ENCODE measurements around the gene TAF4. TPM values are rescaled to one million over a fixed set of nuclear protein-coding genes. Genes with fewer than 3 reads are reported as not detected.

The TAF4 gene
- total and polyA plus RNA-seq, 2 donors (not counting 3 experiments of a cell fraction or from before 2014, with no cell fraction given): 6.1 to 19.5 TPM

GRCh38 chr20:61965606-61966491 is 99.8 kb downstream of the TAF4 start:
- Histone ChIP-seq H3K4me1 (ENCODE audit: control insufficient read depth, extremely low read depth, insufficient read depth, low read length) (no peaks in the 10 kb centered on the region), H3K4me3 (replicated peaks in 1 of 3; ENCODE audit: insufficient read depth in 1 of 3, low read depth in 1 of 3, low read length in 3 of 3) (no peak overlapping the region), H3K4me2 (ENCODE audit: insufficient read depth, low read length) (no peak overlapping the region), H3K27me3 (ENCODE audit: control insufficient read depth in 2 of 2, insufficient read depth in 2 of 2, low read length in 2 of 2) (peaks cover 3 to 8% of the 10 kb centered on the region in 2 experiments), H4K20me1 (replicated peaks; ENCODE audit: control insufficient read depth, extremely low read depth, insufficient read depth, low read length) (no peaks in the 10 kb centered on the region), H3K9ac (replicated peaks; ENCODE audit: extremely low read depth, insufficient read depth, low read length) (no peak overlapping the region), H3K27ac (ENCODE audit: insufficient read depth, low read depth, low read length) (no peak overlapping the region), H2AFZ (ENCODE audit: low read depth, low read length) (no peak overlapping the region), H3K9me1 (replicated peaks; ENCODE audit: control insufficient read depth, extremely low read depth, insufficient read depth, low read length) (no peaks in the 10 kb centered on the region), H3K79me2 (ENCODE audit: control insufficient read depth, insufficient read depth, low read length) (no peaks in the 10 kb centered on the region), H3K9me3 (replicated peaks; ENCODE audit: control insufficient read depth, insufficient read depth, low read length) (no peaks in the 10 kb centered on the region), H3K36me3 (ENCODE audit: control insufficient read depth in 2 of 2, extremely low read depth in 1 of 2, insufficient read depth in 2 of 2, low read length in 2 of 2) (no peaks in the 10 kb centered on the region)
- dilution Hi-C loops (cut with MboI; ENCODE audit: extremely low pct_ligation_motif_present, low sequenced_read_pairs): no loop called here
- DNase-seq (ENCODE audit: low read depth, low spot score) (no peak), FAIRE-seq (no peak)
- ChIA-PET CTCF (no interaction called here), POLR2A (no interaction called here)
- TF ChIP-seq CTCF (IDR thresholded peaks at IDR 0.05; ENCODE audit: extremely low read depth in 1 of 2, insufficient read depth in 1 of 2, low read depth in 1 of 2, low read length in 2 of 2): no peak
- TF ChIP-seq MAX (IDR thresholded peaks at IDR 0.05; ENCODE audit: insufficient read depth, insufficient read length): no peak
- TF ChIP-seq POLR2AphosphoS5 (IDR thresholded peaks at IDR 0.05; ENCODE audit: insufficient read depth, low read depth, low read length): no peak
- TF ChIP-seq MYC (IDR thresholded peaks at IDR 0.05; ENCODE audit: low read depth, low read length): no peak
- no peak for TF ChIP-seq EZH2 (IDR thresholded peaks at IDR 0.05; ENCODE audit: borderline replicate concordance, low read depth, low read length, severe bottlenecking)
- TF ChIP-seq GATA2 (IDR thresholded peaks at IDR 0.05; ENCODE audit: insufficient read depth, insufficient read length, low read depth, low read length): no peak
- TF ChIP-seq FOS (IDR thresholded peaks at IDR 0.05; ENCODE audit: borderline replicate concordance, insufficient read depth, low read length): no peak
- TF ChIP-seq POLR2A (IDR thresholded peaks at IDR 0.05; ENCODE audit: low read depth, low read length): no peak
- TF ChIP-seq JUN (IDR thresholded peaks at IDR 0.05; ENCODE audit: borderline replicate concordance, insufficient read depth, insufficient read length, low read depth): no peak
- BruUV-seq (replicated peaks): no TSS peak
- intact Hi-C loops (cut with micrococcal nuclease): no loop called here

All from endothelial cell of umbilical vein (primary cell).